SK-MEL-5 (cell line): ENCODE data around the gene ASB8. TPM values are rescaled to one million over a fixed set of nuclear protein-coding genes. Genes with fewer than 3 reads are reported as not detected.
A peak's percentile ranks its signal among the peaks of the same experiment; 100 is the strongest.
"Not testable (repeated sequence)": the region's sequence is repeated elsewhere in the genome, so short reads cannot be mapped to it uniquely, and the experiment has no call there.

Experiments
- DNase-seq: peaks from one replicate; pipeline ENCODE4 v3.0.0-alpha.2; 2016; ENCODE audit warnings: low read depth, low spot score
- in situ Hi-C: cut with HindIII; loops from 2 replicates; pipeline ENCODE4 v1.10.0; 2016; ENCODE audit warnings: low sequenced_read_pairs, high pct_unique_total_duplicates, low pct_unique_long_range_greater_than_20kb
- small RNA-seq, 2 experiments: library from RNA; depleted of rRNA; stranded (forward); fragments of <200 nt; gene quantifications; one replicate each; pipeline ENCODE3, GENCODE V24; 2014
- total RNA-seq: library from RNA; depleted of rRNA; stranded (reverse); fragments of >200 nt; shearing (Covaris generic); gene quantifications from 2 replicates; pipeline ENCODE4 v1.2.3, GENCODE V29; 2014; rRNA removed

The ASB8 gene
- total RNA-seq, 1 experiment from 2014 or later, result 29.7 TPM

DNA sequence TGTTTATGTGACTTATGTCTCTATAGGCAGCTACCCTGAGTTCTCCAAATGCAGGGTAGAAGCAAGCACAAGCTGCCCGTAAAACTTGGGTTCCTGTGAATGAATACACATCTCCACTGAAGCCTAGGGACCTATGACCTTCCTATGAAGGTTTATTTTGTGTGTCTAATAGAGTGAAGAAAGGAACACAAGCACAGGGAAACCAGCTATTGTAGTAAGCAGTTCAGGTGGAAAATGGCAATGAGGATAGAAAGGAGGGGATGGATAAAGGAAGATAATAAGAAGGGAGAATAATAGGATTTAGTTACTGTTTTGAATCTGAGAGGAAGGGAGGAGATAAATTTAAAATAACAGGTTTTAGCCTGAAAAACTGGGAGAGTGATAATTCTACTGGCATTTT lies 35.8 kb downstream of the ASB8 start:
- in situ Hi-C loops, result no loop called here

DNA sequence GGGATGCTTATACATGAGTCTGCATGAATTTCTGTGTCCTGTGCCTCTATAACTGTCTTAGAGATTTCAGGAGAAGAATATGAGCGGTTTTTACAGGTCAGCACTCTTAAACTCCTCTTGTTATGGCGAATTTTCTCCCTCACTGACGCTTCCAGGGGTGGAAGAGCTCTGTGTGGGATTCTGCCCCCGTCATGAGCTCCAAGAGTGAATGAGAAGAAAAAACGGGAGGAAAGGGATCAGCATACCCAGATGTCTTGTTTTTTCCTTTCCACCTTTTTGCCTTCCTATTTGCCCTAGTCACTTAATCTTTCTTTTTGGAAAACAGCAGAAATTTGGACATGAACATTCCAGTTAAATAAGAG lies 37.5 kb downstream of the ASB8 start:
- no peak for DNase-seq
- in situ Hi-C loops, result no loop called here

More for the DNA sequence above, 35.8 kb downstream of the ASB8 start:
- no peak for DNase-seq

DNA sequence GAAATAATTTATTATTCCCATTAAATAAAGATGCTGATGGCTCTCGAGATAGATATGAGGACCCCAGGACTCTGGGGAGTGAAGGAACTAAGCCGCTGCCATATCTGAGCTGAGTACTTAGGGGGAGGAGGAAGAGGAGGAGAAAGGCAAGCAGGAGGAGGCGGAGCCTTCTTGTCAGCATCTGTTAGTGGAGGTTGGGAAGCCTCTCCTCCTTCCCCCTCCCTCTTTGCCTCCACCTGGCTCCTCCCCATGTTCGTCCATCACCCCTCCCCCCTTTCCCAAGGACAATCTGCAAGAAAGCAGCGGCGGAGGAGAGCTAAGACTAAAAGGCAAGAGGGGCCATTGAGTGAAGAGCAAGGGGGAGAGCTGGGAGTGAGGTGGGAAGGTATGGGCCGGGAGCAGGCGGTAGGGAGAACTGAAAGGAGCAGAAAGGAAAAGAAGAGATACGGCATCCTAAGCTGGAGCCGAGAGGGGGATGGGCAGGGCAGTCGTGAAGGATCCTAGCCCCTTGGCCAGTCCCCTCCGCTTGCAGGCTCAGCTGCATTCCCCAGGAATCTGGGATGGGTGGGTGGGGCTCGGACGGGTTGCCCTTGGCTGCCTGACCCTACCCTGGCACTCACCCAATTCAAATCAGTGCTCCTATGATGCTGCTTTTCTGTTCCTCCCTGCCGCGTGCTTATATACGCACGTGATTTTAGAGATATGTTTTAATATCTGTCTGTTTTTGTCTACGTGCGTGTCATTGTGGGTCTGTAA lies 38.1 kb downstream of the ASB8 start, which contains the start of gene PFKM:
PFKM (plus strand) TSS at position 287 of the 756 bp plus-strand sequence. CDS start 3,411 bp downstream, outside the sequence.
- in situ Hi-C loops, result no loop called here
- peak; percentile 94 for DNase-seq

GRCh38 chr12:48118284-48118871 lies 38.9 kb downstream of the ASB8 start:
- in situ Hi-C loops, result no loop called here
- no peak for DNase-seq

DNA sequence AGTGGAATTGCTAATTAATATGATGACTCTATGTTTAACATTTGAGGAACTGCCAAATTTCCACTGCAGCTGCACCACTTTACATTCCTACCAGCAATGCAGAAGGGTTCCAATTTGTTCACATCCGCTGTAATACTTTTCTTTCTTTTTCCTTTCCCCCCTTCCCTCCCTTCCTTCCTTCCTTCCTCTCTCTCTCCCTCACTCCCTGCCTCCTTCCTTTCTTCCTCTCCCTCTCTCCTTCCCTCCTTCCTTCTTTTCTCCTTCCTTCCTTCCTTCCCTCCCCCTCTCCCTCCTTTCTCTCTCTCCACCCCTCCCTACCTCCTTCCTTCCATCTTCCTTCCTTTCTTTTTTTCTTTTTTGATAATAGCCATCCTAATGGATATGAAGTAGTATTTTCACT lies 41.4 kb downstream of the ASB8 start:
- DNase-seq, result no peak
- in situ Hi-C loops, result no loop called here

DNA sequence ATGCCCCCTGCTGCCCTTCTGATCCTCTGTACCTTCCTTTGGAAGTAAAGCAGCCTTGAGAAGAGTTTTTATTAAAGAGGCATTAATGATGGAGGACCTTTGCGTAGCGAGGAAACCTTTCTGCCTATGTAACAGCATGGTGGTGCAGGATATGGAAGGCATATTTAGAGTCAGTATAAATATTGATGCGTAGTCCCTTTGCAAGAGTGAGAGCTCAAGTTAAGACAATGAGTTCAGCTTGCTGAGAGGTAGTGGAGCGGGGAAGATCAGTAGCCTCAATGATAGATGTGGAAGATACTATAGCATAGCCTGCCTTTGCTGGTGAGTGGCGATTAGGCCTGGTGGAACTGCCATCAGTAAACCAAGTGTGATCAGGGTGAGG lies 46.0 kb downstream of the ASB8 start:
- in situ Hi-C loops, DNase-seq: not testable (repeated sequence)

GRCh38 chr12:48110691-48111311 lies 46.5 kb downstream of the ASB8 start:
- in situ Hi-C loops, result no loop called here
- no peak for DNase-seq

DNA sequence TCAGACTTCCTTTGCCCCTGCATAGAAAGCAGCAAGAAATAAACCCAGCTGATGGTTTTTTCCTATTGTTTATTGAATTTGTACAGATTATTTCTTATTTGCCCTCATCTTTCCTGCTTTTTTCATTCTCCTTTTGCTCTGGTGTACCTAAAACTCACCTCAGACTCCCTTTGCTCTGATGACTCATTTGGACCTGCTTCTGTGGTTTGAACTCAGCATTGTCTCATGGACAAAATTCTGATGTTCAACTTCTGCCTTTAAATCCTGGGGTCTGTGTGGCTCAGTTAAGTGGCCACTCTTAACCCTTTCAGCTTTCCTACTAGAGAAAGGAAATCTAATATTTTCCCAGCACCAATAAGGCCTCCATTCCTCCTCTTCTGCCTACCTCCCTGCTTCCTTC lies 47.9 kb downstream of the ASB8 start:
- in situ Hi-C loops, result no loop called here
- DNase-seq, result no peak

GRCh38 chr12:48106681-48107613 lies 50.4 kb downstream of the ASB8 start:
- no peak for DNase-seq
- in situ Hi-C loops, result no loop called here

DNA sequence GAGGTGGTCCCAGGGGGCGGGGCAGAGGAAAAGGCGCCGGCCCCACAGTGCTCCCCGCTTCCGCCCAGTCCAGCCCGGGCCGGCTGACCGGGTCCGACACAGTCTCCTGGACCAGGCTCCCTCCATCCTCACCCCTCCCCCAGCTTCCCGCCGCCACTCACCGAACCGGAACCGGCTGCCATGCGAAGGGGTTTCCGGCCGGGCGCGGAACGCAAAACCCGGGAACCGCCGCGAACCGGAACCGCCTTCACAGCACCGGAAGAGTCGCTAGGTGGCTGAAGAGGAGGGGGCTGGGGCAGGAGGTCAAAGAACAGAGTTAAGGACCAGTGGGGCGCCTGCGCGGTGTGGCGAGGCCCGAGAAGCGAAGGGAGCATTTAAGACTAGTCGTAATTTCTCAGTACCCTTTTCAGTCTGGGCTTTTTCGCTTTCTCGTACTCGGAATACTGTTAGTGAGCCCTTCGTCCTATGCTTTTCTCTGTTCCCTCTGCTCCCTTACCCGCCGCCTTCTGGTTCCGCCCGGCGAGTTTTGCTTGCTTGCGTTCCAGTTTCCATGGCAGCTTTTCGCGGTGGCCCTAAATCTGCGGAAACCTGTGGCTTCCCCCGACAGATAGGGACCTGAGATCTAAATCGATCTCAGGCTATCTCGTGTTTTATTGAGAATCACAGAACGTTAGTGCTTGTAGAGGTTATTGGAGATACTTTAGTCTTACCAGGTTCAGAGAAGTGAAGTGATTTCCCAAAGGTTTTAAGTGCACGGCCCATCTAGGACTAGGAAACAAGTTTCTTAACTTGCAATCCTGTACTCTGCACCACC lies 51.2 kb downstream of the ASB8 start, which contains the start of gene SENP1:
SENP1 (minus strand) TSS at position 213 of the 814 bp plus-strand sequence. CDS start 4,607 bp downstream, outside the sequence.
- in situ Hi-C loops, result no loop called here
- DNase-seq, result peak; percentile 85

DNA sequence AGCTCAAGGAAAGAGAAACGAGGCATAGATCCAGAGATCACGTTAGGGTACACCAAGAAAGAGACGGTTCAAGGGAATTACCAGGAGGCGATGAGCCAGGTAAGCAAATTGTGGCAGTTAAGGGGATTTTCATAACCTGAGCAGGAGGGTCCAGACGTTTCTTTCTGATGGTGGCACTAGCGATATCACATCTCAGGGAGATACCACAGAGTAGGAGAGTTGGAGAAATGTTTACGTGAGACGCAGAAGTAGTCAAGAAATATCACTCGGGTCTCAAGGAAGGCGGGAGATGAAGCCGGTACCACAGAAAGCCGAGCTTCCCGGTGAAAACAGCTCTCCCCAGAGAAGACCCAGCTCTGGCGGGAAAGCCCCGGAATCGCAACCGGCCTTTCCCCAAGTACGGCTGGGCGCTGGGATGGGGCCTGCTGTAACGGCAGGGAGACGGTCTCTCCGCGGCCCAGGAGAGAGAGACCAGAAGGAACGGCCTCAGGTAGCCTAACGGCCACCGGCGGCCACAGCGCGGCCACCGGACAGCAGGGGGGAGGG lies 51.9 kb downstream of the ASB8 start:
- DNase-seq, result no peak
- in situ Hi-C loops, result no loop called here

DNA sequence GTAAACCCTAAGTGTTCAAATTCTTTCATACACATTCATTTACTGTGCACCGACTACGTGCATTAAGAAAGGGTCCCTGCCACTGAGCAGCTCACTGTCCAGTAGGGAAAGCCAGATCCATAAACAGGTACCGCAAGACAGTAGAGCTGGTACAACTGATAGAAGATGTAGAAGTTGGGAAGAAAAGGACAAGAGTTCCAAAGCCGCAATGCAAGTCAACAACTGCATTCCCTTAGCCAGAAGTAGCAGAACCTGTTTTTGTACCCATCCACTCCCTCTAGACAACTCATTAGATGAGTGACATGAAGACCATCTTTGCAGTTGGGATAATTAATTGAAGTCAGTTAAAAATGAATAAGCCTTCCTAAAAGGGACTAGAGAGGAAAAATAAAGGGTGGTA lies 52.8 kb downstream of the ASB8 start:
- in situ Hi-C loops, result no loop called here
- DNase-seq, result no peak

Small RNA genes lying within 50 kb of the gene (small RNA-seq; reads per million reads assigned to genes)
- gene MIR6505, result 0 to 0.10 reads per million in 2 experiments

Other genes starting within 250 kb of the ASB8 start
- 197 and 206 TPM in 2 replicates for gene TMEM106C, start 193.9 kb downstream of the ASB8 start, total RNA-seq
- 0.03 TPM in 1 of 2 replicates, not detected in the other for gene COL2A1, start 153.0 kb downstream of the ASB8 start, total RNA-seq
- gene SENP1, start 51.4 kb downstream of the ASB8 start, total RNA-seq, result 18.8 and 19.2 TPM in 2 replicates
- 113 and 116 TPM in 2 replicates for gene PFKM, start 38.2 kb downstream of the ASB8 start, total RNA-seq
- gene CCDC184, start 26.1 kb upstream of the ASB8 start, total RNA-seq, result 0.05 TPM in 2 replicates
- not detected in 2 replicates for gene OR10AD1, start 45.8 kb upstream of the ASB8 start, total RNA-seq
- 12.4 and 13.1 TPM in 2 replicates for gene ZNF641, start 193.4 kb upstream of the ASB8 start, total RNA-seq